ENCODE measurements around the gene NRP1.

The NRP1 gene

DNA sequence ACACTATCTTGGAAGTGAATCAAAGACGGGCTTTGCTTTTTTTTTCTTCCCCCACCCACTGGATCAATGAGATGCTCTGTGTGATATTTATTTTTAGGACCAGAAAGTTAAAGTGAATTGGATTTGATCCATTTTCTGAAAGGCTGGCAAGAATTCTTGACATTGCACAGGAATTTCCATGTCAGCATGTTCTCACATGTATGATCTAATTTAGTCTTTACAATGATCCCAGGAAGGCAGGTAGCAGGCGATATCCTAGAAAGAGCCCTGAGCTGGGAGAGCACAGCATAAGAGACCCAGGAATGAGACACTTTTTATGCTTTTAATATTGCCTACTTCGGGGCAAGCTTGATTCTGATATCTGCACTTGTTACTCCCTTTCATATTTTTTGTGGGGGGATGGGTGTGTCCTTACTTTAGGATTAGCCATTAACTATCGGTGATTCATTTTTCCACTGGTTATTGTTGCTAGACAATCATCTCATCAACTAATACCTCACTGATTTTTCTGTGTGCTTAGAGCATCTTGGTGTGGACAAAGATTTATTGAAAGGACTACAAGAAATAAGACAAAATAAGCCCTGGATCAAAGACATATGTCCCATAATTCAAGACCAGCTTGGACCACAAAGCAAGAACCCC is 58.1 kb downstream of the NRP1 start:
- DNase-seq (ENCODE audit: low spot score): no peak
- no peak overlapping the region for H3K4me3 ChIP-seq
- TF ChIP-seq, protein P1, sequence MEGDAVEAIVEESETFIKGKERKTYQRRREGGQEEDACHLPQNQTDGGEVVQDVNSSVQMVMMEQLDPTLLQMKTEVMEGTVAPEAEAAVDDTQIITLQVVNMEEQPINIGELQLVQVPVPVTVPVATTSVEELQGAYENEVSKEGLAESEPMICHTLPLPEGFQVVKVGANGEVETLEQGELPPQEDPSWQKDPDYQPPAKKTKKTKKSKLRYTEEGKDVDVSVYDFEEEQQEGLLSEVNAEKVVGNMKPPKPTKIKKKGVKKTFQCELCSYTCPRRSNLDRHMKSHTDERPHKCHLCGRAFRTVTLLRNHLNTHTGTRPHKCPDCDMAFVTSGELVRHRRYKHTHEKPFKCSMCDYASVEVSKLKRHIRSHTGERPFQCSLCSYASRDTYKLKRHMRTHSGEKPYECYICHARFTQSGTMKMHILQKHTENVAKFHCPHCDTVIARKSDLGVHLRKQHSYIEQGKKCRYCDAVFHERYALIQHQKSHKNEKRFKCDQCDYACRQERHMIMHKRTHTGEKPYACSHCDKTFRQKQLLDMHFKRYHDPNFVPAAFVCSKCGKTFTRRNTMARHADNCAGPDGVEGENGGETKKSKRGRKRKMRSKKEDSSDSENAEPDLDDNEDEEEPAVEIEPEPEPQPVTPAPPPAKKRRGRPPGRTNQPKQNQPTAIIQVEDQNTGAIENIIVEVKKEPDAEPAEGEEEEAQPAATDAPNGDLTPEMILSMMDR (IDR thresholded peaks at IDR 0.05): no peak
- peak overlapping the region; percentile 18 to 74 for H3K27ac ChIP-seq

GRCh38 chr10:33274096-33274785 is 60.2 kb downstream of the NRP1 start:
- DNase-seq (ENCODE audit: low spot score): no peak
- Histone ChIP-seq H3K4me3 (no peak overlapping the region), H3K27ac (peak overlapping the region; percentile 85 to 86)
- TF ChIP-seq, protein P1 (IDR thresholded peaks at IDR 0.05): no peak

- DNase-seq (ENCODE audit: low spot score): peak; percentile 98
- Histone ChIP-seq H3K27ac (peak overlapping the region; percentile 85 to 86), H3K4me3 (peak overlapping the region; percentile 62)
- TF ChIP-seq, protein P1 (IDR thresholded peaks at IDR 0.05): no peak
These were observed 61.0 kb downstream of the NRP1 start for GRCh38 chr10:33273295-33274002.

DNA sequence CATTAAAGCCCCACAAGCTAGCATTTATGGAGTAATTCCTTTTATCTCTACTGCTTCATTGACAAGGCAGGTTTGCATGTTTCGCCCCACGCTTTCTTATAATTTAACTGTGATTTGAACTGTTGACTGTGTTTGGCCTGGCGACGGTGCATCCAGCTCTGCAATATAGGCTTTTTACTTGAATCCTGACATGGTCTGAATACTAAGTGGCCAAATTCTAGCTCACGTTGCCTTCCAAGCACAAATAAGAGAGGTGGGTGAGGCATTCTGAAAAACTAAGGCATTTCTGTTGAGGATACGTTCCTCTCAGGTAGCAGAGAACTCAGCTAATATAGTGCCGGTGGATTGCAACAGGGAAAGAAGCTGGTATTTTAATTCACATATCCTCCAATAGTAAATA is 61.8 kb downstream of the NRP1 start:
- no peak for DNase-seq (ENCODE audit: low spot score)
- Histone ChIP-seq H3K27ac (peak overlapping the region; percentile 85 to 86), H3K4me3 (peak overlapping the region; percentile 62)
- TF ChIP-seq, protein P1 (IDR thresholded peaks at IDR 0.05): no peak

DNA sequence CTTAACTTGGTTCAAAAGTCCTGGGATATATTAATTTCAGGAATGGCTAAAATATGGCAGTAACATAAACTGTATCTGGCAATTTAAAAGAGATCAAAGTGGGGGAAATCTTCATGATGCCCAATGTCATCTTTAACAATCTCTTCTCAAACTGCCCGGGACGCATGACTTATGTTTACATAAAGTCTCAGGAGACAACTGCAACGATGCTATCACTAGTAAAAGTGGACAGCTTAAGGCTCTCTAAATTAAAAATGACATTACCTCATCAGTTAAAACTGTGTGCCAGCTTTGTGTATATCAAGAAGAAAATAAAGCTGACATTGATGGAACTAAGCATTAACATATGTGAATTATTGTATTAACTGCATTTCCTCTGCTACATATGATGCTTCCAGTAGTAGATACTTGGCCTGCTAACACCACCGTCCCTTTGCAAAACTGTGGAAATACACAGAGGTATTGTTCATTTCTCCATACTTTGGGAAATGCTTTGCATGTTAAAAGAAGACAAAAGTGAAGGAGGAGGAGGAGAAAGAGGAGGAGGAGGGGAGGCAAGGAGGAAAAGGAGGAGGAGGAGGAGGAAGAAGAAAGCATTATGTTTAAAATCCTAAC is 62.4 kb downstream of the NRP1 start:
- no peak for DNase-seq (ENCODE audit: low spot score)
- peak overlapping the region; percentile 62 for H3K4me3 ChIP-seq
- TF ChIP-seq, protein P1 (IDR thresholded peaks at IDR 0.05): no peak
- H3K27ac ChIP-seq: peak overlapping the region in 1 of 2 donors; percentile 86

DNA sequence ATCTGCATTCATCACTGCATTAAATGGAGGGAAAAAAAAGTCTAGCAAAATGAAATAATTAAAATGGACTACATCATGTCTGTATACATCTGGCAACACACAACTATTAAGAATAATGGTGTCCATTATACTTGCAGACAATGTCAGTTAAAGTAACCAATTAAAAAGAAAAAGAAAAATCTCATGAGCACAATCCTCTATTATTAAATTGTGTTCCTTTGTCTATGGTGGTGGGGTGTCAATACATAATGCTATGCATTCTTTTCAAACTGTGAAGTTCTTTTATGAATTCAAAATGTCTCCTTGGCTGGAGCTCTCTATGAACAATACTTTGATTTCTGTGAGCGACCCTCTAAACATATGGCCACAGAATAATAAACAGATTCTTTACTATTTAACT is 63.5 kb downstream of the NRP1 start:
- Histone ChIP-seq H3K4me3 (no peak overlapping the region), H3K27ac (no peak overlapping the region)
- no peak for DNase-seq (ENCODE audit: low spot score)
- TF ChIP-seq, protein P1 (IDR thresholded peaks at IDR 0.05): no peak
